GM21360 (cell line): ENCODE data around the gene PTMA.

ENCODE experiments used
- ATAC-seq: cut with Tn5 transposase; IDR thresholded peaks from one replicate; pipeline ENCODE4 v1.9.1; 2021; ENCODE audit warnings: mild to moderate bottlenecking, moderate library complexity; ENCODE audit not compliant: unreplicated experiment

The PTMA gene

DNA sequence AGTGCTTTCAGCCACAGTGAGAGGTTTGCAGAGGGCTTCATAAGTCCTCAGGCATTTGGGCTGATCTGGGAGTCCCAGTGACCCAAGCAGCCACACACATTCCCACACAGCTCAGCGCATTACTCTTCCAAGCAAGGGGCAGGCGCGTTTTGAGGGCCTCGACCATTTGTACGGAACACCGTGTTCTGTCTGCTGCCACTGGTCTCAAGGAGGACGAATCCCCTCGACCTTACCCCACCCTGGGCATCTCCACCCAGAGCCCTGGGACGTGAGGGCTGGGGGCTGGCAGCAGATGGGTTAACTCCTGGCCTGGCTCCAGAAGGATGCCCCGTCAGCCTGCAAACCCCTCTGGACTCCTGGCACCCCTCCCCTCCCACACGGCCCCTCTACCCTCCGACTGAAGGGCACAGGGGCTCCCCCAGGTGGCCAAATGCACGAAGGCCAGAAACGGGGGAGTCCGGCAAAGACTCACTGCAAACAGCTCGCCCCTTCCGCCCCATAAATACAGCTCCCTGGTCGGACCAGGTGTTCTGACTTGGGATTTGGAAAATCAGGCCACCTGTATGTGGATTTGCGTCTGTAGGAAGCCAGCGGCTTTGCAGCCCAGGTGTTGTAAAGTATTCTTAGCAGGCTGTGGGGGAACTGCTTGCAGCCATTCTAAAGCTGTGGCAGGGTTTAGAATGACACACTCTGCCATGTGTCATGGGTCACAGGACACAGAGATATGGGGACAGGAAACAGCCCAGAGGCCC lies 33.6 kb upstream of the PTMA start:
- peak; percentile 28 for ATAC-seq

DNA sequence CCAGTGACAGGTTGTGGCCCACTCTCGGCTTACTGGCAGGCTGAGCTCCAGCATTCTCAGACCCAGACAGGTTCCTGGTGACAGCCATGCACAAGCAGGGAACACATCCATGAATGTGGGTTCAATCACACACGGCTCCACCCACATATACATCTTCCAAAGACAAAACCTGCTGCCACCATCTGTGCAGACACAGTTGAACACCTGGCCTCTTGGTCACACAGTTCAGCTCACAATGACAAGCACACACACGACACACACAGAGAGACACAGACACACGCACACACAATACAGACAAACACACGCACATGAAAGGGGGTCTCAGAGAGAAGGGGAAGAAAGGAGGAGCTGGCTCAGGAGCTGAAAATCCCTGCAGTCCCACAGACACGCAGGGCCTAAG lies 32.1 kb upstream of the PTMA start:
- no peak for ATAC-seq

DNA sequence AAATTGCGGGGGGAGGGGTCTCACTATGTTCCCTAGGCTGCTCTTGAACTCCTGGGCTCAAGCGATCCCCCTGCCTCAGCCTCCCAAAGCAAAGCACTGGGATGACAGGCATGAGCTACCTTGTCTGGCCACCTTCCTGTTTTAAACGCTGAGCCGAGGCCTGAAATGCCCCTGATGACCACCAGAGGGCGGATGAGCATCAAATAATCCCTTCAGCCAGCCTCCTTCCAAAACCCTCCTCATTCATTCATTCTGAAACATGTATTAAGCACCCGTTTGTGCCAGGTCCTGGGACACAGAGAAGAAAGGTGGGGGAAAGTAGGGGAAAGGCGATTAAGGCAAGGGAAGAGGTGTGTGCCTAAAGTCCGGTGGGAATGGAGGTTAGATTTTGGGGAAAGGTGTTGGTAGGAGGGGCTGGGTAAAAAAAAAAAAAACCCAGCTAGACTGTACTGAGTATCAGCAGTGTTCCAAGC lies 30.7 kb upstream of the PTMA start:
- no peak for ATAC-seq

DNA sequence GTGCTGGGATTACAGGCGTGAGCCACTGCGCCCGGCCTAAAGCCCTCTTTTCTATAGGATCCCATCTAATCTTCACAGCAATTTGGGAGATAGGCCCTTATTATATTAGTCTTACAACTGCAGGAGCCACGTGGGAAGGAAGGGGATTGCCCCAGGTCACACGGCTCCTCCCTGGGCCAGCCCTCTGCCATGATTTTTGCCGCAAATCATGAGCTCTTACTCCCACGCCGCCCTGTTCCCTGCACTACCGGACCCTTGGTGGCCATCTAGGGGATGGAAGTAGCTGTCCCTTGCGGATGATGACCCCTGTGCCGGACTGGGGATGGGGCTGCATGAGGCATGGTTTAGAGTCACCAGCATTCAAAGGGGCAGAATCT lies 28.4 kb upstream of the PTMA start:
- no peak for ATAC-seq

DNA sequence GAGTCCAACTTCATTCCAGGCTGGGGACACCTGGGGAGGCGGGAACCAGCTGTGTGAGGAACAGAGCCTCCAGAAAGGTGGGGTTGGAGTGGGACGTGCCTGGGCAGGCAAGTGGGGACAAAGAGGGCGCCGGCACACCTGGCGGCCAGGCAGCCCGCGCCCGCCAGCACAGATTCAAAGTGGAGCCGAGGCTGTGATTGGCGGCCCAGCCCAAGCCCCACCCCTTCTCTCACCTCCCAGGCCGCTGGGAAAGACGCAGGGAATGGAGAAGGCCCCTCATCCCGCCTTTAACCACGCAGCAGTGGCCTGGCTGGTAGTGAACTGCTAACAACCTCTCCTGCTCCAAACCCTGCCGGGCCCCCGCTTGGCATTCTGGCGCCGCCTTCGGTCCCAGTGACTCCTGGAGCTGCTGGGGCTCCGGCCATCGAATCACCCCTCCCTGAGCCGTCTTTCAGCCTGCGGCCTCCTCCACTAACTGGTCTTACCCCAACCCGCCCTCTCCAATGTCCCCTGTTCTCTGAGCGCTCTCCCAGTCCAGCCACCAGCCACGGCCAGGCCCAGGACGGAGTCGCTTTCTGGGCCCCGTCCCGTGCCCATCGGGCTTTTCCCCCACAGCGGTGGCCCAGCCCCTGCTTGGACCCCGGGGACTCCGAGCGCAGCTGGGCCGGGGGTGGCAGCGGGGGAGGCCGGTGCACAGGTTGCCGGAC lies 27.9 kb upstream of the PTMA start:
- no peak for ATAC-seq

DNA sequence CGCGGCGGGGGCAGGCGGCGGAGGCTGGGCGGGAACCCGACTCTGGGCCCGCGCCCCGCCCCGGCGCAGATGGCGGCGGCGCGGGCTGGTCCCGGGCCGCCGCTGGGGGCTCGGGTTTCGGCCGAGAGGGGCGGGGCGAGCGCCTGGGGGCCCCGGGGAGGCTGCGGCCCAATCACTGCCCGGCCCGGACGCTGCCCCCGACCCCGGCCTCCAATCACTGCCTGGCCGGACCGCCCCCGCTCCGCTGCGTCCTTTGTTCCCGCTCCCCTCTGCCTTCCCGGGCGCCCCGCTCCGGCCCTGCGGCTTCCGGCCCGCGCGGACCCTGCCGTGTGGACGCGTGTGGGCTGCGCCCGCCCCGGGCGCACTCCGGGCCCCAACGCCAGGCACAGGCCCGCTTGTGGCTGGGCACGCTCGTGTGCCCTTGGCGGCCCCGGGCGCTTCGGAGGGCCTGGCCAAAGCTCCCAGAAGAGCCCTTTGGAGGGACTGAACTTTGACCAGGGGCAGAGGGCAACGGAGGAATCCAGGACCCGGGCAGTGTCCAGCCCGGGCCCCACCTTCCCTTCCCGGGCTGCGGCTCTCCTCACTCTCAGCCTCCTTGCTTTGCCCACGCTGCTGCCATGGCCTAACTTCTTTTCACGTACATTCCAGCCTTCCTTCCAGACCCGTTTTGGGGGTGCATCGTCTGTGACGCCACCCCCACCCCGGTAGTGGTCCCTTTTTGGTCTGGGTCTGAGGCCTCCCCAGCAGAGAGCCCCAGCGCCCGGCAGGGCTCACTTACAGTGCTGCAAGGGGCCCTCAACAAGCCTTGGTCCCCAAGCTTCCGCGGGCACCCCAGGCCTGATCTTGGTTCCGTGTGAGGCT lies 27.1 kb upstream of the PTMA start:
- peak; percentile 64 for ATAC-seq

DNA sequence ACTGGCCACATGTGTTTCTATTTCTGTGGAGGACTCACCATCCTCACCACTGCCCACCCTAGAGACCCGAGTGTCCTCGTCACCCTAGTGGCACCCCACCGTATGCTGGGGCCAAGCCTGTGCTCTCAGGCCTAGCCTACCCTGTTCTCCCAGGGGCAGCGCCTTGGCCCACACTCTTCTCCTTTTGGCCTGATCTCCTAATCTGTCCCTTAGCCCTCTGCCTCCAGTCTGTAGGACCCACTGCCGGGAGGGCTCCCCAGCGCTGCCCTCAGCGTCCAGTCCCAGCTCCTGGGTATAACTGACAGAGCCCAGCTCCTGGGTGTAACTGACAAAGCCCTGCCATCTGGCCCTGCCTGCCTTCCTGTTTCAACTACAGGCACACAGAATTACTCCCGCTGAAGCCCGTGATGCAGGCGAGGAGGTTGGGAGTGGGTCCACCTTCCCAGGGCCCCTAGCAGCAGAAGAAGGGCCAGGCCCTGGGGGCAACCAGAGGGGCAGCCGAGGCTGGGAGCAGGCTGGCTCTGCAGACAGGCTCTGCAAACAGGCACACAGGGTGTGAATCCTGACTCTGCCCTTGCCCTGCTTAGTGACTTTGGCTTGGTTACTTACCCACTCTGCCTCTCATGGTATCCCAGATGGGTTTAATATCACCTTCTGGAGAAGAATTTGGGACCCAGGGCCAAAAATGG lies 25.6 kb upstream of the PTMA start:
- no peak for ATAC-seq

DNA sequence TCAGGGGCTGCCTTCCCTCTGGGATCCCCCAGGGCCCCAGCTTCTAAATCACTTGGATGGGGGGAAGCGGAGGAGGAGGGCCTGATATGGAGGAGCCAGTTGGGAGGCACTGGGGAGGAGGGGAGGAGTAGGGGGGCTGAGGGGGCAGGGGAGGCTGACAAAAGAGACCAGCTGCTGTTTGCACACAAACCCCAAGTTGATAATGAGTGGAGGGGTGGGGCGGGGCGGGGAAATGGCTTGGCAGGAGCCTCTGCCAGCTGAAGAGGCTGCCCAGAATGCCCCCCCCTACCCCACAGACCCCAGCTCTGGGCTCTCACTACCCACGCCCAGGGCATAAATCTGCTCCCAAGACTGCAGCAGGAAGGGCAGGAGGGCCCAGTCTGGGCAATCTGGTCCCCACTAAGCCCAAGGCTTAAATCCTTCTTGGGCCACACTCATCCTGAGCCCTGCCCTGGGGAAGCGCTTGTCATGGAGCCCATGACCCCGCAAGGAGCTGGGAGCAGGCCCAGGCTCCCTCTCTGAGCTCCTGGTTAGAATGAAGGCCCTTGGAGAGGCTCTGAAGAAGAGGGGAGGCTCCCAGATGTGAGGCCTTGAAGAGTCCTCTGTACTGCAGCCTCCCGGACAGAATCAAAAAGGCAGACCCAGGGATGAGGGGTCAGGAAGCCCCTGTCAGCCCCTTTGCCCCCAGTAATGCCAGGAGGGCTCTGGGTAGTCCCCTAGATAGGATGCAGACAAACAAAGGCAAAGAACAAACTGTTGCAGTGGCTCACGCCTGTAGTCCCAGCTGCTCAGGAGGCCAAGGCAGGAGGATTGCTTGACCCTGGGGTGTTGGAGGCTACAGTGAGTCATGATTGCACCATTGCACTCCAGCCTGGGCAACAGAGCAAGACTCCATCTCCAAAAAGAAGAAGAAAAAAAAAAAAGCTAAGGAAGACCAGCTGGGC lies 24.8 kb upstream of the PTMA start:
- ATAC-seq = no peak

DNA sequence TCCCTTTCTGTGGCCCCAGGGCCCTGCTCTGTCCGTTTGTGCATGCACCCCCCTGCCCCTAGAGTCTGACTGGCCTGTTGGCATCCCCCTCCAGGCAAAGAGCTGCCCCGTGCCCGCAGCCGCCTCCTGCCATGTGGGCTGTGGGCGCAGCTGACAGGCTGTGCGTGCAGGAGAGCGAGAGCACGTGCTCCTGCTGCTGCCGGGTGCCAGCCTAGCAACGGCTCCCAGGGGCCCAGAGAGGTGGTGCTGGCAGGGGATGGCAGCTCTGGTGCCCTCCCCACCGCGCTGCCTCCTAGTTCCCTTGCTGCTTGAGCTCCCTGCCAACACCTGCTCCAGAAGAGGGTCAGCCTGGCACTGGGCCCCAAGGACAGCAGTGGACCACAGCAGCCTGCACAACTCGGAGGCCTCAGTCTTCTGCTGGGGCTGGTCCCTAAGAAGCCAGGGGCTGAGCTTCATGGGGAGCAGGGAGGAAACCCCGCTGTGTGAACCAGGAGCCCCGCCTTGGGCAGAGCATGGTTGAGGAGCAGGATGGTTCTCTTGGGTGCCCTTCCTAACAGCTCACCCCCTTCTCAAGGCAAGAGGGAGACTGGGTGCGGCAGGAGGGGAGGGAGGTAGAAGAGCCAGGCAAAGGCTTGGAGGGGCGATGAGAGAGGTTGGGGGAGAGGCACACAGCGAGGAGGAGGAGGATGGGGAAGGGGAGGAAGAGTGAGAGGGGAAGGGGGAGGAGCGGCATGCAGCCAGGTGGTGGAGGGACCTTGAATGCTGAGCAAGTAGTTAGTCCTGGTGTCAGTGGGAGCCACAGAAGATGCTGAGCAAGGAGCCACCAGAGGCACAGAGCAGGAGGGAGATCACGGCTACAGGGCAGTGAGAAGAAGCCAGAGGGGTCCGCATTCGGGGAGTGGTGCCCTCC lies 23.8 kb upstream of the PTMA start:
- no peak for ATAC-seq

DNA sequence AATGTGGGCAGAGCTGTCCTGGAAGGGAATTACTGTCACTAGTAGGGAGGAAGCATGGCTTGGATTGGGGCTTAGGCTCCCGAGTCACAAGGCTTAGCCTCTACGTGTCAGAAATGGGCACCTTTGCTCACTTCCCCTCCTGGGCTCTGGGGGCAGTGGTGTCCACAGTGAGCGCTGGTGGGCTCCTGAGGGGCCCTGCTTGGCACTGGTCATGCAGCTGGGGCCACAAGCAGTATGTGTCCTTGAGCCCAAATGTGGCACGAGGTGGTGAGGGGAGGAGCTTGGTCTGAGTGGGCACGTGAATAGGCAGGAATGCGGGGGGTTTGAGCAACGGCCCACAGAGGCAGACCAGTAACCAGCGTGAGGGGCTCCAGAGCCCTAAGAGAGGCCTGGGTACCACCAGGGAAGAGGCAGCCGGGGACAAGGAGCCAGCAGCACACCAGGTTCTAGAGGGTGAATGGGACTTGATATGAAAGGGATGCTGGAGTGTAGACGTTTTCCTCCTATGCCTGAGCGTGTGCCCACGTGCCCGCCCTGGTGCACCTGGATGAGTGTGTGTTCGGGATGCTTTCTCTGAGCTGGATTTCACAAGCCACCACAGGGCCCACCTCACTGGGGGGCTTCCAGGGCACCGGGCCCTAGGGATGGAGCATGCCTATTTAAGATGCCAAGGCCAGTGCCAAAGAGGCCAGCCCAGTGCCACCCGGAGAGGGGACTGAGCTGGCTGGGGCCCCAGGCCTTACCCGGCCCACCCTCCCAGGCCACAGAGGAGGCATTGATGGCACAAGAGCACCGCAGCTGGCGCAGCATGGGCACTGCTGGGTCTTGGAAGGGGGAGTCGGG lies 22.8 kb upstream of the PTMA start:
- no peak for ATAC-seq

DNA sequence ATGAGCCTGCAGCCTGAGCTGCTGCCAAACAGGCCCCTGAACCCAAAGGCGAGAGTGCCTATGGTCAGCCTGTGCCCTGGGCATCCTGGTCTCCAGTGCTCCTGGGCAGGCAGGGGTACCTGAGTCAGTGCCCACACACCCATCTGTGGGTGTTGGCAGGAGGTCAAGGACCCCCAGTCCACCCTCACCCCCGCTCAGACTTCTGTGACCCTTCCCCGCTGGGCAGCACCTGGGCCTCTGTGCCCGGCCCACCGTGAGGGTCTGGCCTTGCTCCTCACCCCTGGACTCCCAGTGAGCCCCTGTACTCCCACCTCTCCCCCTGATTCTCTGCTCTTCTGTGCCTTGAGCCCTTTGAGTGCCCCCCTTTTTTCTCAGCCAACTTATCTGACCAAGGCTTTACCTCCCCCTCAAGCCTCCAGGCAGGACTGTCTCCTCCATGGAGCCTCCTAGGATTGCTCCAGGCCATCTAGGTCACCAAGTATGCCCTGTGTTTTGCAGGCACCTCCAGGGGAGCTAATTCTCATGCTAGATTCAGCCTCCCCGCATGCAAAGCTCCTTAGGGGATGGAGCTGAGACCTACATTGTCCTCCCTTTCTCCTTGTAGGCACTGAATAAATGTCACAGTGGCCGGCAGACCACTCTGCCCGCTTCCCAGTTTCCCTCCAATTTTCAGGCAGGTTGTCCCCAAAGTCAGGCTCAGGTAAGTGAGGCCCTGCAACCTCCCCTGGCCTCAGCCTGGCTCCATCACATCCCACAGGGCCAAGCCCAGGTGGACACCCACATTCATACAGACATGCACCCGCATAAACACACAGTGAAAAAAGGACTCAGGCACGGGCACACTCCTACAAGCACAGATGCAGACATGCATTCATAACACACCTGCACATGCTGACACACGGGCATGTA lies 21.9 kb upstream of the PTMA start:
- ATAC-seq = no peak

DNA sequence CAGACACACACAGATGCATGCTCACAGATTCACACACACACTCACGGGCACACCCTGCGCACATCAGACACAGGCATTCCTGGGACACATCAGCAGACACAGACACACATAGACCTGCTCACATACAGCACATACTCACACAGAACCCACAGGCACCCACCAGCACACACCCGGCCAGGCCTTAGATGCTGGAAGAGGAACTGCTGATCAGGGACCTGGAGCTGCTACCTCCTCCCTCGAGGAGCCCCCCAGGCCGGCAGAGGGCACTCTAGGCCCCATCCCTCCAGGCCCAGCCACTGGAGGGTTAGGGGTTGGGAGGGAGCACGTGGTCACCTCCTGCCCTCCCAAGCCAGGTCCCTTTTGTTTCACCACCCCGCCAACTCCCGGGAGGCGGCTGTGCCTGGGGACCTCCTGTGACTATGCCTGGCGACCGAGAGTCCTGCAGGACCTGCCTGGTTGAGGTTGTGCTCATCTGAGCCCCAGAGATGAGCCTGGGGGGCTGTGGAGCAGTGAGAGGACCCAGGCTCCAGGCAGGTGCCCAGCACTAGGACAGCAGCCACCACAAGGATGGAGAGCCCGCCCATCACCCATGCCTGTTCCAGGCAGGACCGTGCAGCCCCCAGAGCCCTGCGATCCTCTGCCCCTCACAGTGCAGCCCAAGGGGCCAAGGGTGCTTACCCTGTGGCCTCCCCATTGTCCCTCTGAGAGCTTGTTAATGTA lies 21.0 kb upstream of the PTMA start:
- peak; percentile 77 for ATAC-seq

DNA sequence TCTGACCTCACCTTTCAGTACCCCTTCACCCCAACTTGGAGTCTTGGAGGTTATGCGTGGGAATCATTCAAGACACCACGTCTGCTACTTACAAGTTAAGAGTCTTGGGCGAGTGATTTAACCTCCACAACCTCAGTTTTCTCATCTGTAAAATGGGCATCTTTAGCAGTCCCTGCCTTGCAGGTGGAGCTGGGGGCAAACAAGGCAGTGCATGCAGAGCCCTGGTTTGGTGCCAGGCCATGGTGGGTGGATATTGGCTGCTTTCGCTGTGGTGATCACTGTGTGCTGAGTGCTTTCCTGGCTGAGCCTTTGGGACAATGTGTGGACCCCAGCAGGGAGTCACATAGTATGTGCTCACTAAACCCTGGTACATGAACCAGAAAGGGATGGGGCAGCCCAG lies 20.4 kb upstream of the PTMA start:
- no peak for ATAC-seq

DNA sequence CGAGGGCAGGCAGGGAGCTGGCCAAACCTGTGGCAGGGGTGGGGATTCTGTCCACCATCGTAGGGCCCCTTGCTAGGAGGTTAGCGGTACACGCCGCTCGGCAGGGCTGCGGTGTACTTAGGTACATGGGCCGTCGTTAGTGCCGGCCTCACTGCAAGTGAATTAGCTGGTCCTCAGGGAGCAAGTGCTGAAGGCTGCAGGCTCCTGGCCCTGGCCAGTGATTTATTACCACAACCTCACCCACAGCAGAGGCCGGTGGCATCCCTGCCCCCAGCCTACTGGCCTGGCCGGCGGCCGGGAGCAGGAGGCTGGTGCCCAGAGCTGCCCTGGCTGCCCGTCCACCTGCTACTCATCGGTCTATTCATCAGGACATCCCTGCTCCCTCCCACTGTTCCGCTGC lies 19.6 kb upstream of the PTMA start:
- no peak for ATAC-seq

DNA sequence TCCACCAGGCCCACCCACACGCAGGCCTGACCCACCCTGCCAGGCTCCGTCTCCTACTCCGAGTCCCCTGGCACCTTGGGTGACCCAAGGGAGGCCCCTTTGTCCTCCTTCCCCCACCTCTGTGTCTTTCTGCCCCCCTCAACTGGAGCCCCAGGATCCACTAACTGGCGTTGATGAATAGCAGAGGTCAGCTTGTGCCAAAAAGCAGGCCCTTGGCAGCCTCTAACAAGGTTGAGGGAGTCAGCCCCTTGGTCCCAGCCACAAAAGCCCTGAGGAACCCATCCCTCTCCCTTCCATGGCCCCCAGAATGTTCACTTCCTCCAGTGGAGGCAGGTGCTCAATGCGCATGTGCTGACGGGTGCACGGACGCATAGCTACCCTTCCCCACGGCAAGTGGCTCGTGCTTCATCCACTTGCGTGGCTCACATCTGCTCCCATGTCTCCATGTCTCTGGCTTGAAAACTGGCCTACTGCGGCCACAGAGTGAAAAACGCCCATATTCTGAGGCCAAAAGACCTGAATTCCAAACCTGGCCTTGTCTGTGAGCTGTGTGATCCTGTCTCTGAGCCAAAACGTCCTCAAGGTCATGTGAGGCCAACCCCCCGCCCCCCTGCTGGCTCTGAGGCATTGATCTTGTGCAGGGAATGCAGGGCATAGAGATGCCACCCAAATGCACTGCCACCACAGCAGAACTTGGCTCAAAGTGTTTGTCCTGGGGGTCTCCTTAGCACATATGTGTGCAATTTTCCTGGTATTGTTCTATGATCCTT lies 19.0 kb upstream of the PTMA start:
- ATAC-seq = no peak
